HEK293T (cell line): ENCODE data around the gene F2.

Source experiments
- BHLHE40 ChIP-seq: fragments of 450-650 bp; IDR thresholded peaks from 2 replicates; pipeline ENCODE4 v1.6.1; 2016; ENCODE audit warnings: mild to moderate bottlenecking, moderate library complexity, borderline replicate concordance
- ELF4 ChIP-seq: fragments of 450-650 bp; IDR thresholded peaks from 2 replicates; pipeline ENCODE4 v1.6.1; 2017; ENCODE audit warnings: antibody characterized with exemption
- FOXK2 ChIP-seq: fragments of 450-650 bp; IDR thresholded peaks from 2 replicates; pipeline ENCODE4 v1.6.1; 2016; ENCODE audit warnings: mild to moderate bottlenecking
- FOXM1 ChIP-seq: fragments of 450-650 bp; IDR thresholded peaks from 2 replicates; pipeline ENCODE4 v1.6.1; 2017; ENCODE audit warnings: mild to moderate bottlenecking, borderline replicate concordance
- HDGF ChIP-seq: fragments of 450-650 bp; IDR thresholded peaks from 2 replicates; pipeline ENCODE4 v1.6.1; 2017; ENCODE audit warnings: antibody characterized with exemption, borderline replicate concordance
- SP1 ChIP-seq: fragments of 450-650 bp; IDR thresholded peaks from 2 replicates; pipeline ENCODE4 v1.6.1; 2017
- SUZ12 ChIP-seq: fragments of 450-650 bp; IDR thresholded peaks from 2 replicates; pipeline ENCODE4 v1.6.1; 2016; ENCODE audit warnings: mild to moderate bottlenecking

GRCh38 chr11:46745995-46746394 lies 27.0 kb downstream of the F2 start:
- TF ChIP-seq BHLHE40 (no peak), SP1 (no peak), FOXM1 (no peak), SUZ12 (no peak), HDGF (no peak), FOXK2 (no peak), ELF4 (no peak)
